OCI-LY3 (cell line): ENCODE measurements around the gene CNGB1.

Experiments used
- H2AFZ ChIP-seq: fragments of 200-600, 300-600 bp; shearing (Covaris generic); 2 replicates; pipeline ENCODE4 v1.6.0; 2014; ENCODE audit warnings: antibody characterized with exemption, low read depth, low read length
- H3K27ac ChIP-seq: fragments of 200-600, 300-600 bp; sonication (generic); 2 replicates; pipeline ENCODE4 v1.5.1; 2014; ENCODE audit warnings: mild to moderate bottlenecking, low read length, moderate library complexity, mixed read lengths
- H3K27me3 ChIP-seq: fragments of 200-600, 300-600 bp; sonication (generic); 2 replicates; pipeline ENCODE4 v1.6.1; 2014; ENCODE audit warnings: low read depth, low read length, mixed read lengths
- H3K36me3 ChIP-seq: fragments of 200-600, 300-600 bp; sonication (generic); replicated peaks from 2 replicates; pipeline ENCODE3; 2014; ENCODE audit warnings: low read depth, low read length, mixed read lengths
- H3K4me1 ChIP-seq: fragments of 300-600, 200-600 bp; sonication (generic); 2 replicates; pipeline ENCODE4 v1.6.1; 2014; ENCODE audit warnings: low read length, mixed read lengths
- H3K4me2 ChIP-seq: fragments of 200-600, 300-600 bp; sonication (generic); 2 replicates; pipeline ENCODE4 v1.6.1; 2014; ENCODE audit warnings: low read length, mixed read lengths
- H3K4me3 ChIP-seq: fragments of 300-600, 200-600 bp; sonication (generic); 2 replicates; pipeline ENCODE4 v1.5.1; 2014; ENCODE audit warnings: antibody characterized with exemption, mild to moderate bottlenecking, low read length, moderate library complexity
- H3K79me2 ChIP-seq: fragments of 300-600, 200-600 bp; shearing (Covaris generic); 2 replicates; pipeline ENCODE4 v1.6.1; 2014; ENCODE audit warnings: mild to moderate bottlenecking, low read length, mixed read lengths
- H3K9ac ChIP-seq: fragments of 300-600, 200-600 bp; shearing (Covaris generic); 2 replicates; pipeline ENCODE4 v1.6.0; 2014; ENCODE audit warnings: mild to moderate bottlenecking, low read length, moderate library complexity
- H3K9me3 ChIP-seq: fragments of 200-600, 300-600 bp; shearing (Covaris generic); 2 replicates; pipeline ENCODE4 v1.6.1; 2014; ENCODE audit warnings: low read length, mixed read lengths; ENCODE audit not compliant: insufficient read depth
- H4K20me1 ChIP-seq: fragments of 200-600, 300-600 bp; sonication (generic); 2 replicates; pipeline ENCODE4 v1.6.1; 2016; ENCODE audit warnings: low read length, mixed read lengths; ENCODE audit not compliant: insufficient read depth
- EZH2phosphoT487 ChIP-seq: fragments of 200-600 bp; shearing (Covaris generic); IDR thresholded peaks from 2 replicates; pipeline ENCODE4 v1.6.1; 2018; ENCODE audit warnings: antibody characterized with exemption, mixed run types, low read depth
- TF ChIP-seq, protein P1 (sequence below): fragments of 200-600, 300-600 bp; sonication (generic); IDR thresholded peaks from 2 replicates; pipeline ENCODE4 v1.5.1; 2014; ENCODE audit warnings: antibody characterized with exemption, low read length, low read depth

The CNGB1 gene

DNA sequence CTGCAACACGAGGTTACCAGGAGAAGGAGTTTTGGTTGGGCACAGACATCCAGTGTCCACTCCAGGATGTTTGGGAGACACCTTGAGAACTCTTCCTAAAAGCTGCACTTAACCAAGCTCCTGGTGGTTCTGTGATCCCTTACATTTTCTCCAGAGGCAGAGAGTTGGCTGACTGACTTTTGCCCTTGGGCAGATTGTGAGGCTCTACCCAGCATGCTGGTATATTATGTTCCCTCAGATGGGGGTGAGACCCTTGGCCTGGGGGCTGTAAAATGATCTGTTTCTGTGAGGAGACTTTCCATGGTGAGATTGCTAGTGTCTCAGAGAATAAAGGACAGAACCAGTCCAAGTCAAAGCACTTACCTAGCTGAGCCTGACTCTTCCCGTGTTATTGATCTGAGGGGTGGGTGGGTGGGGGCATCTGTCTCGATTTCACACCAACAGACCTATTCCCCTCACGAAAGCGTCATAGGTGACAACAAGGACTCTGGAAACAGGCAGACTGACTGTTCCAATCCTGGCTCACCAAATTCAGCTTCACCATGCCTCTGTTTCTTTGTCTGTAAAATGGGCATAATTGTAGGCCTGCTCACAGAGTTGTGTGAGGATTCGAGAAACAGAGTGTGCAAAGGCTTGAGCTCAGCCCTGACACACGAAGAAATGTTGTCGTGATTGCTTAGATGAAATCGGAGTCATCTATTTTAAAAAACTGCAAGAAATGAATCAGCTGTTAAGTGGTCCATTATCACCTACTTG is 42.5 kb upstream of the CNGB1 start:
- TF ChIP-seq EZH2phosphoT487, result no peak
- TF ChIP-seq, protein P1, sequence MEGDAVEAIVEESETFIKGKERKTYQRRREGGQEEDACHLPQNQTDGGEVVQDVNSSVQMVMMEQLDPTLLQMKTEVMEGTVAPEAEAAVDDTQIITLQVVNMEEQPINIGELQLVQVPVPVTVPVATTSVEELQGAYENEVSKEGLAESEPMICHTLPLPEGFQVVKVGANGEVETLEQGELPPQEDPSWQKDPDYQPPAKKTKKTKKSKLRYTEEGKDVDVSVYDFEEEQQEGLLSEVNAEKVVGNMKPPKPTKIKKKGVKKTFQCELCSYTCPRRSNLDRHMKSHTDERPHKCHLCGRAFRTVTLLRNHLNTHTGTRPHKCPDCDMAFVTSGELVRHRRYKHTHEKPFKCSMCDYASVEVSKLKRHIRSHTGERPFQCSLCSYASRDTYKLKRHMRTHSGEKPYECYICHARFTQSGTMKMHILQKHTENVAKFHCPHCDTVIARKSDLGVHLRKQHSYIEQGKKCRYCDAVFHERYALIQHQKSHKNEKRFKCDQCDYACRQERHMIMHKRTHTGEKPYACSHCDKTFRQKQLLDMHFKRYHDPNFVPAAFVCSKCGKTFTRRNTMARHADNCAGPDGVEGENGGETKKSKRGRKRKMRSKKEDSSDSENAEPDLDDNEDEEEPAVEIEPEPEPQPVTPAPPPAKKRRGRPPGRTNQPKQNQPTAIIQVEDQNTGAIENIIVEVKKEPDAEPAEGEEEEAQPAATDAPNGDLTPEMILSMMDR, result no peak
- Histone ChIP-seq H3K9ac (no peak overlapping the region), H3K36me3 (peaks cover 8% of the 10 kb centered on the region), H4K20me1 (no peaks in the 10 kb centered on the region), H3K4me3 (no peak overlapping the region), H3K79me2 (no peaks in the 10 kb centered on the region), H3K27ac (no peak overlapping the region), H3K27me3 (no peaks in the 10 kb centered on the region), H3K4me2 (no peak overlapping the region), H2AFZ (no peak overlapping the region), H3K4me1 (no peaks in the 10 kb centered on the region), H3K9me3 (no peaks in the 10 kb centered on the region)

DNA sequence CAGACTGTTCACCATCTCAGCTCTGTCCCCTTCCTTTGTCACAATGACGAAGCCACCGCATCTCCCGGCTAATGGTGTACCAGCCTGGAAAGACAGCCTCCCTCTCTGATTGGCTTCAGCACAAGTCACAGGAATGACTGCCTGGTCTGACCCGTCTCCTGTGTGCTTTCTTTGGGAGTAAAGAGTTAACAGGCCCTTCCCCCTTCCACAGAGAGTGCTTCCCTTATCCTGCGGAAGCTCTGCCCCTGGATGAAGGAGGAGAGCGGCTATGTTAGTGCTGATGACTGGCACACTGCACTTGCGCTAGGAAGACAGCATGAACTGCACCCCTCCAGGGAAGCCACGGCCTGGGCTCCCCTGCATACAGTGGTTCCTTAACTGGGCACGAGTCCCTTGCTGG is 41.6 kb upstream of the CNGB1 start:
- Histone ChIP-seq H3K79me2 (no peaks in the 10 kb centered on the region), H4K20me1 (no peaks in the 10 kb centered on the region), H3K4me3 (no peak overlapping the region), H3K4me2 (no peak overlapping the region), H3K27me3 (no peaks in the 10 kb centered on the region), H3K36me3 (peaks cover 8% of the 10 kb centered on the region), H3K9me3 (no peaks in the 10 kb centered on the region), H3K9ac (no peak overlapping the region), H2AFZ (no peak overlapping the region), H3K27ac (no peak overlapping the region), H3K4me1 (no peaks in the 10 kb centered on the region)
- TF ChIP-seq EZH2phosphoT487, result no peak
- TF ChIP-seq, protein P1, result no peak

DNA sequence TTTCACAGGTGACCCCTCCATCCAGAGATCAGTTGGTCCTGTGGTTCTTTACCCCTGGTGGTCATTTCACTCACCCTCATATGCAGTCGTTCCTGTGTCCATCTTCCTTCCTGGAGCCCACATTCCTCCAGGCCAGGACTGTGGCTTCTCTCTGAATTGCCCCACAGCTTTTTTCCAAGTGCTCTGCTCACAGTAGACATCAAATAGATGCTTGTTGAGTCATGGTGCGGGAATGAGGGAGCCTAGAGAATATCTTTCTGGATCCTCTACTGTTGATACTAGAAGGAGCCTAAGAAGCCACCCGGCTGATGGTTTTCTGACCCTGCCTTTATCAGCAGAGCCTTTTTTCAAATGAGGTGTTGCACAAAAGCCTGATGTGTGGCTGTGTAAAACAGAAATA is 40.7 kb upstream of the CNGB1 start:
- no peaks in the 10 kb centered on the region for H4K20me1 ChIP-seq
- H3K36me3 ChIP-seq, result peaks cover 12% of the 10 kb centered on the region
- H3K4me2 ChIP-seq, result no peak overlapping the region
- H3K79me2 ChIP-seq, result no peaks in the 10 kb centered on the region
- H3K9ac ChIP-seq, result no peak overlapping the region
- H3K27me3 ChIP-seq, result no peaks in the 10 kb centered on the region
- TF ChIP-seq, protein P1, result no peak
- TF ChIP-seq EZH2phosphoT487, result no peak
- H3K4me1 ChIP-seq, result no peaks in the 10 kb centered on the region
- H2AFZ ChIP-seq, result no peak overlapping the region
- no peak overlapping the region for H3K4me3 ChIP-seq
- no peak overlapping the region for H3K27ac ChIP-seq
- H3K9me3 ChIP-seq, result no peaks in the 10 kb centered on the region

DNA sequence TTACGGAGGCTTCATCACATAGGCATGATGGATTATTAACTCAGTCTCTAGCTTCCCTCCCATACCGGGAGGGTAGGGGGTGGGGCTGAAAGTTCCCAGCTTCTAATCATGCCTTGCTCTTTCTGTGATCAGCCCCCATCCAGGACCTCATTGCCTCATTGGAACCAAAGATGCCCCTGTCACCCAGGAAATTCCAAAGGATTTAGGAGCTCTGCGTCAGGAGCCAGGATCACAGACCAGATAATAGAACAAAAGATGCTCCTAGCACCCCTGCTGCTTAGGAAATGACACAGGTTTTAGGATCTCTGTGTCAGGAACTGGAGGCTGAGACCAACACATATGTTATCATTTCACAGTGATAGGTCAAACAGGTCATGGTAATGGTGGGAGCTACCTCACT is 40.0 kb upstream of the CNGB1 start:
- no peak overlapping the region for H3K4me2 ChIP-seq
- no peak overlapping the region for H3K9ac ChIP-seq
- H3K27ac ChIP-seq, result no peak overlapping the region
- no peaks in the 10 kb centered on the region for H3K9me3 ChIP-seq
- H3K4me3 ChIP-seq, result no peak overlapping the region
- TF ChIP-seq, protein P1, result no peak
- TF ChIP-seq EZH2phosphoT487, result no peak
- no peaks in the 10 kb centered on the region for H4K20me1 ChIP-seq
- no peaks in the 10 kb centered on the region for H3K27me3 ChIP-seq
- H2AFZ ChIP-seq, result no peak overlapping the region
- no peaks in the 10 kb centered on the region for H3K79me2 ChIP-seq
- peaks cover 15% of the 10 kb centered on the region for H3K36me3 ChIP-seq
- no peaks in the 10 kb centered on the region for H3K4me1 ChIP-seq
